ENCODE data around the gene PTCD1. TPM values are rescaled to one million over a fixed set of nuclear protein-coding genes. Genes with fewer than 3 reads are reported as not detected.
"Not testable (repeated sequence)": the region's sequence is repeated elsewhere in the genome, so short reads cannot be mapped to it uniquely, and the experiment has no call there.

The PTCD1 gene
- total RNA-seq, 1 experiment from 2014 or later = 7.6 TPM

GRCh38 chr7:99433158-99433557, 5.4 kb downstream of the PTCD1 start:
- BruUV-seq (replicated peaks) = no TSS peak
- CTCF ChIA-PET = no interaction called here
- H3K36me3 Mint-ChIP-seq (ENCODE audit: insufficient read depth, unreplicated experiment) = peaks cover 30% of the 10 kb centered on the region
- H3K9me3 Mint-ChIP-seq (ENCODE audit: low read depth, unreplicated experiment) = no peaks in the 10 kb centered on the region
- DNase-seq = no peak
- H3K4me1 Mint-ChIP-seq (ENCODE audit: low read depth, unreplicated experiment) = no peaks in the 10 kb centered on the region
- no peaks in the 10 kb centered on the region for H3K27me3 Mint-ChIP-seq (ENCODE audit: unreplicated experiment)
- H3K27ac Mint-ChIP-seq (ENCODE audit: unreplicated experiment) = no peak overlapping the region
- intact Hi-C loops (cut with micrococcal nuclease; ENCODE audit: unreplicated experiment) = no loop called here
- no peak overlapping the region for H3K4me3 Mint-ChIP-seq (ENCODE audit: low read depth, unreplicated experiment)
- TF ChIP-seq CTCF (IDR thresholded peaks at IDR 0.05; ENCODE audit: unreplicated experiment) = no peak

GRCh38 chr7:99431756-99432540, 6.7 kb downstream of the PTCD1 start:
- BruUV-seq (replicated peaks); H3K27me3 Mint-ChIP-seq (ENCODE audit: unreplicated experiment); H3K4me1 Mint-ChIP-seq (ENCODE audit: low read depth, unreplicated experiment); H3K27ac Mint-ChIP-seq (ENCODE audit: unreplicated experiment); H3K9me3 Mint-ChIP-seq (ENCODE audit: low read depth, unreplicated experiment); DNase-seq; intact Hi-C loops (cut with micrococcal nuclease; ENCODE audit: unreplicated experiment); CTCF ChIA-PET; H3K4me3 Mint-ChIP-seq (ENCODE audit: low read depth, unreplicated experiment): not testable (repeated sequence)
- peaks cover 33% of the 10 kb centered on the region for H3K36me3 Mint-ChIP-seq (ENCODE audit: insufficient read depth, unreplicated experiment)

- Mint-ChIP-seq H3K27me3 (ENCODE audit: unreplicated experiment) (no peaks in the 10 kb centered on the region), H3K4me1 (ENCODE audit: low read depth, unreplicated experiment) (no peaks in the 10 kb centered on the region), H3K4me3 (ENCODE audit: low read depth, unreplicated experiment) (no peak overlapping the region), H3K27ac (ENCODE audit: unreplicated experiment) (no peak overlapping the region), H3K36me3 (ENCODE audit: insufficient read depth, unreplicated experiment) (peaks cover 25% of the 10 kb centered on the region), H3K9me3 (ENCODE audit: low read depth, unreplicated experiment) (no peaks in the 10 kb centered on the region)
- TF ChIP-seq CTCF (IDR thresholded peaks at IDR 0.05; ENCODE audit: unreplicated experiment) = no peak
- no TSS peak for BruUV-seq (replicated peaks)
- intact Hi-C loops (cut with micrococcal nuclease; ENCODE audit: unreplicated experiment) = no loop called here
- DNase-seq = no peak
- CTCF ChIA-PET = no interaction called here
Measured at GRCh38 chr7:99429756-99430155, 8.8 kb downstream of the PTCD1 start.

- CTCF ChIA-PET = no interaction called here
- Mint-ChIP-seq H3K27me3 (ENCODE audit: unreplicated experiment) (no peaks in the 10 kb centered on the region), H3K9me3 (ENCODE audit: low read depth, unreplicated experiment) (no peaks in the 10 kb centered on the region), H3K4me3 (ENCODE audit: low read depth, unreplicated experiment) (no peak overlapping the region), H3K27ac (ENCODE audit: unreplicated experiment) (no peak overlapping the region), H3K4me1 (ENCODE audit: low read depth, unreplicated experiment) (no peaks in the 10 kb centered on the region), H3K36me3 (ENCODE audit: insufficient read depth, unreplicated experiment) (peaks cover 22% of the 10 kb centered on the region)
- TF ChIP-seq CTCF (IDR thresholded peaks at IDR 0.05; ENCODE audit: unreplicated experiment) = no peak
- intact Hi-C loops (cut with micrococcal nuclease; ENCODE audit: unreplicated experiment) = no loop called here
- DNase-seq = no peak
- no TSS peak for BruUV-seq (replicated peaks)
Measured at GRCh38 chr7:99428972-99429566, 9.5 kb downstream of the PTCD1 start.
